ENCODE measurements around the gene KIRREL3. TPM values are rescaled to one million over a fixed set of nuclear protein-coding genes. Genes with fewer than 3 reads are reported as not detected.

The KIRREL3 gene
- total RNA-seq, 1 donor from 2014 or later: 0.09 TPM

GRCh38 chr11:126890561-126890960 is 110.0 kb downstream of the KIRREL3 start:
- DNase-seq (ENCODE audit: low spot score) (no peak), ATAC-seq (no peak)
- intact Hi-C loops (cut with DNase I): no loop called here

DNA sequence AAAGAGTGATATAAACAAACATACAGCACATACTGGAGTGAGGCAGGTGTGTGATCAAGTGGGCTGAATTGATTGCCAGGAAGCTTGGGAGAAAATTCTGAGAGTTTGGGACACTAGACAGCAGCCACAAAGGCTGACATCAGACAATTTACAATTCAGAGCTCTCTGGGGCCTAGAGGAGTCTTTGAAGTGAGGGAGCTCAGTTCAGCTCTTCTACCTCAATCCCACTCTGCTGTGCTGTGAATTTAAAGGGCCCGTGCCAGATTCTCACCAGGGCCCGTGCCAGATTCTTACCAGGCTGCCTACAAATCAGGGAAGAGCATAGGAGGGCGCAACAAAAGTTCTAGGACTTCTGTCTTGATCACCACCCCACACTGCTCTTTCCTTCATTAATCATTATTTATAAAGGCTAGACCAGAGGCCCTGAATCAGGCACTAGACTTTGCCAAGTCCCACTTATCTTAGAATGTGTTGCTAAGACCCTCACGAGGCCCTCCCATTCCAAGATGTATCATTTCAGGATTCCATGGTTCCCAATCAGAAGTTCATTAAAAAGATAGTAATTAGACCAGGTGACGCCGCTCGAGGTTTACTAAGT is 112.4 kb downstream of the KIRREL3 start:
- DNase-seq (ENCODE audit: low spot score): no peak
- intact Hi-C loops (cut with DNase I): no loop called here

GRCh38 chr11:126886636-126887035 is 113.9 kb downstream of the KIRREL3 start:
- intact Hi-C loops (cut with DNase I): no loop called here
- no peak for ATAC-seq
- DNase-seq (ENCODE audit: low spot score): no peak

More for the DNA sequence above, 112.4 kb downstream of the KIRREL3 start:
- ATAC-seq: no peak

- DNase-seq (ENCODE audit: low spot score) (no peak), ATAC-seq (no peak)
- intact Hi-C loops (cut with DNase I): no loop called here
Measured at GRCh38 chr11:126886085-126886484, 114.5 kb downstream of the KIRREL3 start.

- ATAC-seq: no peak
- intact Hi-C loops (cut with DNase I): no loop called here
Measured at GRCh38 chr11:126884594-126884993, 116.0 kb downstream of the KIRREL3 start.

DNA sequence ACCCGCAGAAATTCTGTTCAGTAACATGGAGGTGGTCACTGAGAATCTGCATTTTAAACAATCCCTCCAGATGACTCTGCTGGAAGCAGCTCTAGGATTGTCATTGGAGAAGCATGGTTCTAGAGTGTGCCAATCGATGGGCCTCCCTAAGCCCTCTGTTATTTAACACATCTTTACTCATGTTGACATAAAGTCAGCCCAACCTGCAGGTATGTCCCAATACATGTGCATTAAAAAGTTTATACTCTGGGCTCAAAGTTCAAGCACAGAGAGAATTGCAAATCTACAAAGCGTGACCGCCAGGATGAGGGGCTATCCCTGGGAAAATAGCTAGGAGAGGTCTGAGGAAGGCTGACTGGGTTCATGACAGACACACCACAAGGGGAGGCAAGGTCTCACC is 116.4 kb downstream of the KIRREL3 start:
- intact Hi-C loops (cut with DNase I): no loop called here
- DNase-seq (ENCODE audit: low spot score) (no peak), ATAC-seq (no peak)

More at GRCh38 chr11:126884594-126884993, 116.0 kb downstream of the KIRREL3 start:
- no peak for DNase-seq (ENCODE audit: low spot score)

DNA sequence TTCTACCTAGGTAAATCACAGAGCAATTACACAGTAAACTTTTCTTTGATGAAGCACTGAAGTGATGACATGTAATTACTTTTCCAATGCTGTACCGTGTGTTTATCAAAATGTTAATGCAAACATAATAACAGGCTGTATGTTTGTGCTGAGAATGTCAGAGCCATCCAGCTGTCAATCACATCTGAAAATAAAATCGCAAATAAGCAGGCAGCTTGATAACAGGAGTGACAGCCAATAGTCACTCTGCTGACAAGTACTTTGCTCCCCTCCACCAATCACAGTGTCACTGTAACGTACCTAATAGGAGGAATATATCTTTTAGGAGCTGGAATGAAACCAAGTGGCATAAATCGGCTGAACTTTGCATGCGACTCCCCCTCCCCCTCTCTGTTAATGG is 119.7 kb downstream of the KIRREL3 start:
- intact Hi-C loops (cut with DNase I): no loop called here
- ATAC-seq: no peak

GRCh38 chr11:126879516-126879915 is 121.1 kb downstream of the KIRREL3 start:
- DNase-seq (ENCODE audit: low spot score) (no peak), ATAC-seq (no peak)
- intact Hi-C loops (cut with DNase I): no loop called here

More for the DNA sequence above, 119.7 kb downstream of the KIRREL3 start:
- no peak for DNase-seq (ENCODE audit: low spot score)

GRCh38 chr11:126878913-126879482 is 121.6 kb downstream of the KIRREL3 start:
- intact Hi-C loops (cut with DNase I): no loop called here
- DNase-seq (ENCODE audit: low spot score): no peak
- ATAC-seq: no peak

DNA sequence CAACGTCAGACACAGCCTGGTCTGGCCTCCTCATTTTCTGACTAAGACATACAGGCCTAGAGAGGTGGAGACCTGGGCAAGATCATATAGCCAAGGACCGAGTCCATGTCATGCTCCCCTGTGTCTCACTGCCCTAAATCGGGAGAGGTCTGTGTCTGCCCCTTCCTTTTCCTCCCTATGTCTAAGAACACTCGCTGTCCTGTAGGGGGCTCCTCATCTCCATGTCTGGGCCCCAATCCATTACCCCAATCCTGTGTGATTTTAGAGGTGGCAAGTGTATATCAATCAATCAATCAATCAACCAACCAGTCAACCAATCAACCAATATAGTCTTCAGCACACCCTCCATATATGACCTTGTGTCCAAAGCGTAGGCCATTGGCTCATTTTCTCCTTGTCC is 125.7 kb downstream of the KIRREL3 start:
- DNase-seq (ENCODE audit: low spot score) (no peak), ATAC-seq (no peak)
- intact Hi-C loops (cut with DNase I): no loop called here

GRCh38 chr11:126874276-126874675 is 126.3 kb downstream of the KIRREL3 start:
- intact Hi-C loops (cut with DNase I): no loop called here

DNA sequence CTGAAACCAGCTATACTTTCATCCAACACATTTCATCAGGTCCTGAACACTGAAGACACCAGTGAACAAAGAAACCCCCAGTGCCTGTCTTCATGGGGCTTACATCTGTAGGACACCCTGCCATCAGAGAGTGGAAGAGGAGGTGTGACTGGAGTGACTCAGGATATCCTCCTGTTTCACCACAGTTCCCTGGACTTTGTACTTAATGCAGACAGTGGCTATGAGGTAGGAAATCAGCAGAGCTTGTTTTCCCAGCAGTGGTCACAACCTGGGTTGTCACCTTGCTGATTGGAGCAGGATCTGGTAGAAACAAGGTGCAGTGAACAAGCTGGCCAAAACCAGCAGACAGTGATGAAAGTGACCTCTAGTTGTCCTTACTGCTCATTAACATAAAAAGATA is 128.8 kb downstream of the KIRREL3 start:
- ATAC-seq (no peak), DNase-seq (ENCODE audit: low spot score) (no peak)
- intact Hi-C loops (cut with DNase I): no loop called here

More at GRCh38 chr11:126874276-126874675, 126.3 kb downstream of the KIRREL3 start:
- DNase-seq (ENCODE audit: low spot score): no peak
- ATAC-seq: no peak

DNA sequence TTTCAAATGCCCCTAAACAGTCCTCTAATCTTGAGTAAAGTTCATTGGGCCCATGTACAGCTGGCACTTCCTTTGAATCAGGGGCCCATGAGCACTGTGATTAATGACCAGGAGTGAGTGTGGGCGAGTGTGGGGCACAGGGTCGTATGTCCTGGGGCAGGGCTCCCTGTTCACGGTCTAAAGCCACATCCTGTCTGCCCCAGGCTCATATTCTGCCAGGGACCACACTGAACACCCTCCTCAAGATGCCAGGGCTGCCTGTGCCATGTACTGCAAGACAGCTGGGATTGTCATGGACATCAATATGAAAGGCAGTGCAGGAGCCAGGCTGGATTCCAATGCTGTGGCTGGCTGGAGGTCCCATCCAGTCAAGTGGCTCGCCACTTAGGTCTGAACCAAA is 130.5 kb downstream of the KIRREL3 start:
- ATAC-seq (no peak), DNase-seq (ENCODE audit: low spot score) (no peak)
- intact Hi-C loops (cut with DNase I): no loop called here

DNA sequence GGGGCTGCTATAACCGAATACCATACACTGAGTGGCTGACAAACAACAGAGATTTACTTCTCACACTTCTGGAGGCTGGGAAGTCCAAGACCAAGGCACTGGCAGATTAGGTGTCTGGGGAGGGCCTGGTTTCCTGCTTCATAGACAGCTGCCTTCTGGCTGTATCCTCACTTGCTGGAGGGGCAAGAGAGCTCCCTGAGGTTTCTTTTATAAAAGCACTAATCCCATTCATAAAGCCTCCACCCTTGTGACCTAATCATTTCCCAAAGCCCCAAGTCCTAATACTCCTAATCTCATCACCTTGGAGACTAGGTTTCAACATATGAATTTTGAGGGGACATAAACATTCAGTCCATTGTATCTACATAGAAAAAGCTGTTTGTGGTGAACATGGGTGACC is 131.8 kb downstream of the KIRREL3 start:
- DNase-seq (ENCODE audit: low spot score) (no peak), ATAC-seq (no peak)
- intact Hi-C loops (cut with DNase I): no loop called here

DNA sequence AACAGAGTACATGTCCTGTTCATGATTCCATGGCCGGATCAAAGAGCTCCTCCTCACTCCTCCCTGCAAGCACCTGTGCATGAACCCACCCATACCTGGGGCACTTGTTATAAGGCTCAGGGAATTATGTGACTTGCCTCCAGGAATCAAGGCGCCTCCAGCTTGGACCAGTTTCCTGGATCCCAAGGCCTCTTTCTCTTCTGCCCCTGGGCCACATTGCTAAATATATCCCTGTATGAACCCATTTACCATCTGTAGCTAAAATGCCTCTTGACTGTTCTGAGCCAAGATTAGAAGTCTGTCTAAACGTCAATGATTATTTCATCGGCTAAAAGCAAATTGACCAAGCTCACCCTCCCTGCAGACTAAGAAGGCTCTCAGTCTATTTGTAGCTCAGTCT is 135.6 kb downstream of the KIRREL3 start:
- no peak for DNase-seq (ENCODE audit: low spot score)
- intact Hi-C loops (cut with DNase I): no loop called here
- ATAC-seq: no peak

GRCh38 chr11:126863294-126863997 is 137.1 kb downstream of the KIRREL3 start:
- DNase-seq (ENCODE audit: low spot score) (no peak), ATAC-seq (no peak)
- intact Hi-C loops (cut with DNase I): no loop called here

GRCh38 chr11:126862664-126863243 is 137.8 kb downstream of the KIRREL3 start:
- ATAC-seq: no peak
- intact Hi-C loops (cut with DNase I): no loop called here
- DNase-seq (ENCODE audit: low spot score): no peak

GRCh38 chr11:126861796-126862459 is 138.6 kb downstream of the KIRREL3 start:
- no peak for ATAC-seq
- DNase-seq (ENCODE audit: low spot score): no peak
- intact Hi-C loops (cut with DNase I): no loop called here

Measured in sciatic nerve (tissue), 2 donors.